ENCODE measurements around the gene TIGAR.

DNA sequence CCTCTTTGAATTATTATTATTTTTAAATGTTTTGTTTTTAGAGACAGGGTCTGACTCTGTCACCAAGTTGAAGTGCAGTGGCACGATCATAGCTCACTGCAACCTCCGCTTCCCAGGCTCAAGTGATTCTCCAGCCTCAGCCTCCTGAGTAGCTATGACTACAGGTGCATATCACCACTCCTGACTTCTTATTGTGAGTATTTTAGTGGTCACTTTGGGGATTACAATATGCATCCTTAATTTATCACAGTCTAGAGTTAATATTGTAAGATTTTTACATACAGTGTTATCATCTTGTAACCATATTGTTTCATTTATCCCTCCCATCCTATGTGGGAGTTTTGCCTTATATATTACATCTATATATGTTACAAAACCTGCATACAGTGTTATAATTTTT, 45.1 kb downstream of the TIGAR start:
- TF ChIP-seq EZH2 (IDR thresholded peaks at IDR 0.05; ENCODE audit: low read length, unreplicated experiment) (no peak), EZH2phosphoT487 (IDR thresholded peaks at IDR 0.05; ENCODE audit: borderline replicate concordance, low read length) (no peak)
- TF ChIP-seq, protein P1, sequence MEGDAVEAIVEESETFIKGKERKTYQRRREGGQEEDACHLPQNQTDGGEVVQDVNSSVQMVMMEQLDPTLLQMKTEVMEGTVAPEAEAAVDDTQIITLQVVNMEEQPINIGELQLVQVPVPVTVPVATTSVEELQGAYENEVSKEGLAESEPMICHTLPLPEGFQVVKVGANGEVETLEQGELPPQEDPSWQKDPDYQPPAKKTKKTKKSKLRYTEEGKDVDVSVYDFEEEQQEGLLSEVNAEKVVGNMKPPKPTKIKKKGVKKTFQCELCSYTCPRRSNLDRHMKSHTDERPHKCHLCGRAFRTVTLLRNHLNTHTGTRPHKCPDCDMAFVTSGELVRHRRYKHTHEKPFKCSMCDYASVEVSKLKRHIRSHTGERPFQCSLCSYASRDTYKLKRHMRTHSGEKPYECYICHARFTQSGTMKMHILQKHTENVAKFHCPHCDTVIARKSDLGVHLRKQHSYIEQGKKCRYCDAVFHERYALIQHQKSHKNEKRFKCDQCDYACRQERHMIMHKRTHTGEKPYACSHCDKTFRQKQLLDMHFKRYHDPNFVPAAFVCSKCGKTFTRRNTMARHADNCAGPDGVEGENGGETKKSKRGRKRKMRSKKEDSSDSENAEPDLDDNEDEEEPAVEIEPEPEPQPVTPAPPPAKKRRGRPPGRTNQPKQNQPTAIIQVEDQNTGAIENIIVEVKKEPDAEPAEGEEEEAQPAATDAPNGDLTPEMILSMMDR (conservative IDR thresholded peaks at IDR 0.05; ENCODE audit: low read depth, low read length), result no peak

Data from PC-3 (cell line).